Measurements from ENCODE around the gene MISP3. TPM values are rescaled to one million over a fixed set of nuclear protein-coding genes. Genes with fewer than 3 reads are reported as not detected.
"Not testable (repeated sequence)": the region's sequence is repeated elsewhere in the genome, so short reads cannot be mapped to it uniquely, and the experiment has no call there.

MISP3 gene
- total RNA-seq, 2 donors from 2014 or later: 1.7 to 2.7 TPM

GRCh38 chr19:14030997-14031718 is 41.4 kb upstream of the MISP3 start:
- DNase-seq (ENCODE audit: low spot score): no peak
- Histone ChIP-seq H3K27ac (no peak overlapping the region), H3K9me3 (no peaks in the 10 kb centered on the region), H3K27me3 (replicated peaks; ENCODE audit: insufficient read depth) (no peaks in the 10 kb centered on the region), H3K4me3 (peak overlapping the region; percentile 76), H3K4me1 (ENCODE audit: control insufficient read depth in 1 of 2, low read depth in 2 of 2) (peaks cover 8 to 13% of the 10 kb centered on the region in 2 donors), H3K36me3 (no peaks in the 10 kb centered on the region)
- TF ChIP-seq, protein P1, sequence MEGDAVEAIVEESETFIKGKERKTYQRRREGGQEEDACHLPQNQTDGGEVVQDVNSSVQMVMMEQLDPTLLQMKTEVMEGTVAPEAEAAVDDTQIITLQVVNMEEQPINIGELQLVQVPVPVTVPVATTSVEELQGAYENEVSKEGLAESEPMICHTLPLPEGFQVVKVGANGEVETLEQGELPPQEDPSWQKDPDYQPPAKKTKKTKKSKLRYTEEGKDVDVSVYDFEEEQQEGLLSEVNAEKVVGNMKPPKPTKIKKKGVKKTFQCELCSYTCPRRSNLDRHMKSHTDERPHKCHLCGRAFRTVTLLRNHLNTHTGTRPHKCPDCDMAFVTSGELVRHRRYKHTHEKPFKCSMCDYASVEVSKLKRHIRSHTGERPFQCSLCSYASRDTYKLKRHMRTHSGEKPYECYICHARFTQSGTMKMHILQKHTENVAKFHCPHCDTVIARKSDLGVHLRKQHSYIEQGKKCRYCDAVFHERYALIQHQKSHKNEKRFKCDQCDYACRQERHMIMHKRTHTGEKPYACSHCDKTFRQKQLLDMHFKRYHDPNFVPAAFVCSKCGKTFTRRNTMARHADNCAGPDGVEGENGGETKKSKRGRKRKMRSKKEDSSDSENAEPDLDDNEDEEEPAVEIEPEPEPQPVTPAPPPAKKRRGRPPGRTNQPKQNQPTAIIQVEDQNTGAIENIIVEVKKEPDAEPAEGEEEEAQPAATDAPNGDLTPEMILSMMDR (IDR thresholded peaks at IDR 0.05): no peak
- no peak for ATAC-seq (ENCODE audit: insufficient number of reproducible peaks, low FRiP score, low read depth)

DNA sequence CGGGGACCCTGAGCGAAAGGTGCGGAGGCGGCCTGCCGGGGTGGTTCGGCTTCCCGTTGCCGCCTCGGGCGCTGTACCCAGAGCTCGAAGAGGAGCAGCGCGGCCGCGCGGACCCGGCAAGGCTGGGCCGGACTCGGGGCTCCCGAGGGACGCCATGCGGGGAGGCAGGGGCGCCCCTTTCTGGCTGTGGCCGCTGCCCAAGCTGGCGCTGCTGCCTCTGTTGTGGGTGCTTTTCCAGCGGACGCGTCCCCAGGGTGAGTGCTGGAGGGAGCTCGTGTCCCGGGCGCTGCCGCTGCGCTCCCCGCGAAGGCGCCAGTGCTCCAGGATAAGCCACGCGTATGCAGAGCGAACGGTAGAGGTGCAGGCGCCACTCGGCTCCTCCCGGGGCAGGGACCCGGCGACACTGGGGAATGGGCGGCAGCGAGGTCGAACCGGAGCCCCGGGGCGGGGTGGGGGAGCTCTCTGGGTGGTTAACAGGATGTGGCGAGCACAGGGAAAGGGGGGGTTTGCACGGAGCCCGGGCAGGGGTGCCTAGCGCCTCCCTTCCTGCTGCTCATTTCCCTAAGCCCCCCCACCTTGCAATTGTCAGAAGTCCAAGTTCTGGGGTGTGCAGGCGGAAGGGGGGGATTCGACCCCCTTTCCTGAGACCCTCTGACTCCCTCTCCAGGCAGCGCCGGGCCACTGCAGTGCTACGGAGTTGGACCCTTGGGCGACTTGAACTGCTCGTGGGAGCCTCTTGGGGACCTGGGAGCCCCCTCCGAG is 40.7 kb upstream of the MISP3 start, which contains the start of gene IL27RA:
IL27RA (plus strand) TSS at position 44 of the 762 bp plus-strand sequence; CDS start at position 155, 111 bp downstream.
- TF ChIP-seq, protein P1 (IDR thresholded peaks at IDR 0.05): no peak
- peaks cover 8 to 13% of the 10 kb centered on the region in 2 donors for H3K4me1 ChIP-seq (ENCODE audit: control insufficient read depth in 1 of 2, low read depth in 2 of 2)
- no peak for ATAC-seq (ENCODE audit: insufficient number of reproducible peaks, low FRiP score, low read depth)
- no peak within 1 kb of the TSS for H3K27ac ChIP-seq
- H3K9me3 ChIP-seq: no peaks in the 10 kb centered on the region
- no peaks in the 10 kb centered on the region for H3K27me3 ChIP-seq (replicated peaks; ENCODE audit: insufficient read depth)
- DNase-seq (ENCODE audit: low spot score): no peak
- no peaks in the 10 kb centered on the region for H3K36me3 ChIP-seq
- H3K4me3 ChIP-seq: peak within 1 kb of the TSS; percentile 76

- DNase-seq (ENCODE audit: low spot score): no peak
- H3K27ac ChIP-seq: no peak overlapping the region
- no peak for ATAC-seq (ENCODE audit: insufficient number of reproducible peaks, low FRiP score, low read depth)
- H3K4me3 ChIP-seq: no peak overlapping the region
- TF ChIP-seq, protein P1 (IDR thresholded peaks at IDR 0.05): no peak
- H3K4me1 ChIP-seq (ENCODE audit: control insufficient read depth in 1 of 2, low read depth in 2 of 2): peaks cover 8 to 13% of the 10 kb centered on the region in 2 donors
- H3K9me3 ChIP-seq: no peaks in the 10 kb centered on the region
- H3K27me3 ChIP-seq (replicated peaks; ENCODE audit: insufficient read depth): no peaks in the 10 kb centered on the region
- H3K36me3 ChIP-seq: no peaks in the 10 kb centered on the region
These were observed 38.6 kb upstream of the MISP3 start for GRCh38 chr19:14033946-14034345.

GRCh38 chr19:14035159-14035558 is 37.4 kb upstream of the MISP3 start:
- not testable (repeated sequence) for H3K9me3 ChIP-seq; H3K27ac ChIP-seq; H3K36me3 ChIP-seq; H3K27me3 ChIP-seq (replicated peaks; ENCODE audit: insufficient read depth); H3K4me3 ChIP-seq; DNase-seq (ENCODE audit: low spot score); ATAC-seq (ENCODE audit: insufficient number of reproducible peaks, low FRiP score, low read depth)
- H3K4me1 ChIP-seq (ENCODE audit: control insufficient read depth in 1 of 2, low read depth in 2 of 2): peaks cover 8 to 13% of the 10 kb centered on the region in 2 donors

- Histone ChIP-seq H3K27me3 (replicated peaks; ENCODE audit: insufficient read depth) (no peaks in the 10 kb centered on the region), H3K27ac (no peak overlapping the region), H3K4me1 (ENCODE audit: control insufficient read depth in 1 of 2, low read depth in 2 of 2) (peaks cover 8 to 13% of the 10 kb centered on the region in 2 donors), H3K36me3 (no peaks in the 10 kb centered on the region), H3K9me3 (no peaks in the 10 kb centered on the region), H3K4me3 (no peak overlapping the region)
- TF ChIP-seq, protein P1 (IDR thresholded peaks at IDR 0.05): no peak
- ATAC-seq (ENCODE audit: insufficient number of reproducible peaks, low FRiP score, low read depth) (no peak), DNase-seq (ENCODE audit: low spot score) (no peak)
These were observed 36.9 kb upstream of the MISP3 start for GRCh38 chr19:14035706-14036105.
